Ovary (tissue), 3 donors: ENCODE data around the gene SARM1.

ENCODE experiments used
- CTCF ChIP-seq, 3 donors: fragments of 450-650 bp in 2 of 3; fragments of 200-600 bp in 1 of 3; IDR thresholded peaks; one replicate each; pipeline versions ENCODE4 v1.5.1 to v1.8.0; 2016 to 2022; ENCODE audit warnings: antibody characterized with exemption in 3 of 3, mild to moderate bottlenecking in 1 of 3
- EP300 ChIP-seq: sonication (generic); formaldehyde crosslinking; IDR thresholded peaks from one replicate; pipeline ENCODE4 v1.6.1; 2017; ENCODE audit warnings: antibody characterized with exemption
- POLR2A ChIP-seq: fragments of 450-650 bp; IDR thresholded peaks from one replicate; pipeline ENCODE4 v1.6.1; 2017; ENCODE audit warnings: antibody characterized with exemption, mild to moderate bottlenecking, moderate library complexity
- donor health status: DM: no; HTN: no; CAD: no.

GRCh38 chr17:28384281-28385036 lies 13.0 kb downstream of the SARM1 start:
- TF ChIP-seq CTCF (IDR thresholded peaks at IDR 0.05) (no peak), POLR2A (no peak), EP300 (no peak)
